ENCODE data around the gene LILRB2. TPM values are rescaled to one million over a fixed set of nuclear protein-coding genes. Genes with fewer than 3 reads are reported as not detected.
"Not testable (repeated sequence)": the region's sequence is repeated elsewhere in the genome, so short reads cannot be mapped to it uniquely, and the experiment has no call there.

LILRB2 gene
- total RNA-seq: not detected in 2 replicates

DNA sequence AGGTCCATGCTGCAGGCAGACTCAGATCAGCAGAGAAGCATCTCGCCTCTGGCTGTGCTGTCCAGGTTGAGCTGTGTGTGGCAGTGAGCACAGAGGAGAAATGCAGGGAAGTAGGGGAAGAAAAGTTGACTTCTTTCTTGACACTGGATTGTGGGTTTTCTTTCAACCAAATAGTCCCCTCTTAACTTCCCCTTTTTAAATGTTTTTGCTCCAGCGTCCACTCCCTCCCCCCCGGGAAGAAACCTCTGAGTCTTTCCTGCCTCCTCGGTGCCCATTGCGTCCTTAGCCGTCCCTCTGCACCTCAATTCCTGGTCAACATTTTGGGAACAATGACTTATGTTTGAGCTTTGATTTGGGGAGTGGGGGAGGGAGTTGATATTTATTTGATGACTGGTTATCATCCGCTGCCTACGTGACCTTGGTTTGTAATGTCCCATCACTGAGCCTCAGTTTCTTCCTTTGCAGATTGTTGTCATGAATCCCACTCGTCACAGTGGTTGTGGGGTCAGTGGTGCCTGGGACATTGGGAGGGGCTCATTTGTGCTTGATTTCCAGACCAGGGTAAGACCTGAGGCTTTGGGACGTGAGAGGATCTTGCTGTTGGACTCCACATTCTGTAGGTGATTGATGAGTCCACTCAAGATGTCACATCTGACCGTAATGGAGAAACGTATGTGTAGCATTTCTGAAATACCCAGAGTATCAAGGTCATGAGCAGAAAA lies at the start of gene LILRB2:
Gene LILRB2, minus strand, starts transcription at position 104 of the 722 bp plus-strand sequence. CDS start 614 bp downstream, outside the sequence.
- DNase-seq (ENCODE audit: low read depth, low spot score): no peak

DNA sequence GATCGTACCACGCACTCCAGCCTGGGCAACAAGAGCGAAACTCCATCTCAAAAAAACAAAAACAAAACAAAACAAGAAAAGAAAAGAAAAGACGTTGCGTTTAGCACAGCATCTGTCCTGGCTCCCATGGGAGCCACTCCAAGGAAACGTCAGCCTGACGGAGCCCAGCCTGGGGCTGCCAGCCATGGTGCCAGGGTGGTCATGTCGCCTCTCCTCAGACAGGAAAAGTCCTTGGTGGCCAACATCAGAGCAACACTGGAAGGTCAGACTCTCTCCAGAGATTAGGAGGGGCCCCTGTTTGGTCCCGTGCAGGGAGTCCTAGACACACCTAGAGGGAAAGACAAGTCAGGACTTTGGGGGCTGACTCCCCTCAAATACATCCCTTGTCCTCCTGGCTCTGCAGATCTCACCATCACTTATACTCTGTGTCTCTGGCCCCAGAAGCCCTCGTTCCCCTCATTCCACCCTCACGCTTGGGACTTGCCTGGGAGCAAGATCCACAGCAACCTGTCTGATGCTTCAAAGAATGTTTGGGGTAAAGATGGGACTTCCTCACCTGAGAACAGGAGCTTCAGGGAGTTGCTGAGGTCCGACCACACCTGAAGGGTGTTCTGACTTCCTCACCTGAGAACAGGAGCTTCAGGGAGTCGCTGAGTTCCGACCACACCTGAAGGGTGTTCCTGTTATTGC lies 48.7 kb upstream of the LILRB2 start:
- DNase-seq (ENCODE audit: low read depth, low spot score): no peak

DNA sequence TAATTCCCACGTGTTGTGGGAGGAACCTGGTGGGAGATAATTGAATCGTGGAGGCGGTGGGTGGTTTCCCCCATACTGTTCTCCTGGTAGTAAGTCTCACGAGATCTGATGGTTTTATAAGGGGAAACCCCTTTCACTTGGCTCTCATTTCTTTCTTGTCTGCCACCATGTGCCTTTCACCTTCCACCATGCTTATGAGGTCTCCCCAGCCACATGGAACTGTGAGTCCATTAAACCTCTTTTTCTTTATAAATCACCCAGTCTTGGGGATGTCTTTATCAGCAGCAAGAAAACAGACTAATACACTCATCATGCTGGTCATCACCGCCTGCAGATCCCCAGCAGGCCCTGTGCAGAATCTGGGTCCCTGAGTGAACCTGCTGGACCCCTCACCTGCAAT lies 47.9 kb upstream of the LILRB2 start:
- DNase-seq (ENCODE audit: low read depth, low spot score): not testable (repeated sequence)

DNA sequence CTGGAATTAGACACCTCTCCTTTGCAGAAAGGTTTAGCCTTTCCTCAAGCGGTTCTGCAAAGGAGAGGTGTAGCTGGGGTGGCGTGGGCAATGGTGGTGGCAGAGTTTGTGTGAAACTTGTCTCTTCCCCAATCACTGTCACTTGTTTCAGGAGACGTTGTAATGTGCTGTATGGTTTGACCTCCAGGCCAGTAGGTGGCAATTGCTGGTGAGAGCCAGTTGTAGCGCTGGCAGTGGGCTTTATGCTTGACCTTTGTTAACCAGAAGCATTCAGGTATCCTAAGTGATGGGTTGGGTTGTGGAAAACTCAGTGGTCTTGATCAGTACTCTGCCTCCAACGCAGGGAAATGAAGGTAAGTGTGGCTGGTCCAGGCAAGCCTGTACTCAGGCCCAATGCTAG lies 44.7 kb upstream of the LILRB2 start:
- no peak for DNase-seq (ENCODE audit: low read depth, low spot score)

DNA sequence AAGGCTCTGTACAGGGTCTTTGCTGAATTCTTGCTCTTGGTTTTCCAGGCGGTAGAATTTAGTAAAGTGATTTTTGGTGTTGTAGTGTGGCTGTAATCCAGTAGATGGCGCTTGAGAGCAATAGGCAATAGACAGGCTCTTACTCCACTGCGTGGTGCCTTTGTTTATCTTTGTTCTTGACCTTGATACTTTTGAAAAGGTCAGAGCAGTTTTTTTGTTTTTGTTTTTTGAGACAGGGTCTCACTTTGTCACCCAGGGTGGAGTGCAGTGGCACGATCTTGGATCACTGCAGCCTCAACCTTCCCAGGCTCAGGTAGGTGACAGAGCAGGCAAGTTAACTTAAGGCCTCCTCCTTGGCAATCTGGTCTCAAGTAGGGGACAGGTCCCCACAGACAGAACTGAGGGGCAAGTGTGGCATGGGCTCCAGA lies 44.3 kb upstream of the LILRB2 start:
- DNase-seq (ENCODE audit: low read depth, low spot score): no peak

DNA sequence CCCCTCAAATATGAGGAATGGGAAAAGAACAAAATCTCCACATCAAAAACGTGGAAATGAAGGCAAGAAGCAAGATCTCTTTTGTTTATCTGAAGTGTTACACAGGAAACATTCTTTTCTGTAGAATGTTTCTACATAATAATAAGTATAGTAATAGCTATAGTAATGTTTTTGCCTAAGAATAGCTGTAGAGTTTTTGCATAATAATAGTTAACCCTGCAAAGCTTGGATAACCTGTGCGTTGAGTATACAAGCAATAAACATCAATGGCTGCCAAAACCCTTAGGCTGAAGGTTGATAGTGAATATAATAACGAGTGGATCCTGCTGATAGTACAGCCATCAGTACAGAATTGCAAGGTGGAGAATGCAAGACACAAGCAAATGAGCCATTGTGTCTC lies 43.2 kb upstream of the LILRB2 start:
- no peak for DNase-seq (ENCODE audit: low read depth, low spot score)

DNA sequence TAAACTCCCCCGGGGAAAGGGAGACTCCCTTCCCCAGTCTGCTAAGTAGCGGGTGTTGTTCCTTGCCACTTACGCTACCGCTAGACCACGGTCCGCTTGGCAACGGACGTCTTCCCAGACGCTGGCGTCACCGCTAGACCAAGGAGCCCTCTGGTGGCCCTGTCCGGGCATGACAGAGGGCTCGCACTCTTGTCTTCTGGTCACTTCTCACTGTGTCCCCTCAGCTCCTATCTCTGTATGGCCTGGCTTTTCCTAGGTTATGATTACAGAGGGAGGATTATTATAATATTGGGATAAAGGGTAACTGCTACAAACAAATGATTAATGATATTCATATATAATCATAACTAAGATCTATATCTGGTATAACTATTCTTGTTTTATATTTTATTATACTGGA lies 42.0 kb upstream of the LILRB2 start:
- not testable (repeated sequence) for DNase-seq (ENCODE audit: low read depth, low spot score)

DNA sequence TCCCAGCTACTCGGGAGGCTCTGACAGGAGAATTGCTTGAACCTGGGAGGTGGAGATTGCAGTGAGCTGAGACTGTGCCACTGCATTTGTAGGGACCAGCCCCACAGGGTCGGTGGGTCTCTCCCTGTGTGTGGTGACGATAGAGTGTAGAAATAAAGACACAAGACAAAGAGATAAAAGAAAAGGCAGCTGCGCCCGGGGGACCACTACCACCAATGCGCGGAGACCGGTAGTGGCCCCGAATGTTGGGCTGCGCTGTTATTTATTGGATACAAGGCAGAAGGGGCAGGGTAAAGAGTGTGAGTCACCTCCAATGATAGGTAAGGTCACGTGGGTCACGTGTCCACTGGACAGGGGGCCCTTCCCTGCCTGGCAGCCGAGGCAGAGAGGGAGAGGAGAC lies 41.4 kb upstream of the LILRB2 start:
- not testable (repeated sequence) for DNase-seq (ENCODE audit: low read depth, low spot score)

DNA sequence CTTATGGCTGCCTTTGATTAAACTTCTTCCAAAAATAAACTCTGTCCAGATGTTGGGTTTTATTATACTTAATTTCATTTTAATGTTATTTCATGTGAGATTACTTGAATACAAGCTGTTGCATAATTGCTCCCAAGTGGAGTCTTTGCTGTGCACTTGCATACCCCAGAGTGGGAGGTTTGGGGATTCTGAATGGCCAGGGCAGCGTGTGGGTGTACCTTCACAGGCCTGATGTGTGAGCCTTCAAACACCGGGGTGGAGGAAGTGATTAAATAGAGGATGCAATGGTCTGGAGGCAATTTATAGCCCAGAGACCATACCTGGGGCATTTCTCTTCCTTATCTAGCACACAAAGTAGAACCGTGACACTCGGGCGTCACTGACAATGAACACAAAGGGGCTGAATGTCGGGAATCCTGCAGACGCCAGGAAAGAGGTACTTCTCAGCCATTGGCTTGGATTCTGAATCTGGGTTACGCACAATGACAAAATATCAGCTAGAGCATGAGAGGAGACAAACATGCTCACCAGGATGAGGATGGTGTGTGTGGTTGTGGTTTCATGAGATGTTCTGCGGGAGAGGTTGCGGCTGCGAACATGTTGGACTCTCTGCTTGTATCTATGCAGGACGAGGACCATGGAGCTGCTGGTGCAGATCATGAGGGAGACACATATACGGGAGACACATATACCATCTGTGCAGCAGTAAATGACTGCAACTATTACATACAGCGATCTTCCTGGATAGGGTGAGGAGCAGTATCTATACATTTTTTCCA lies 39.2 kb upstream of the LILRB2 start:
- DNase-seq (ENCODE audit: low read depth, low spot score): no peak

DNA sequence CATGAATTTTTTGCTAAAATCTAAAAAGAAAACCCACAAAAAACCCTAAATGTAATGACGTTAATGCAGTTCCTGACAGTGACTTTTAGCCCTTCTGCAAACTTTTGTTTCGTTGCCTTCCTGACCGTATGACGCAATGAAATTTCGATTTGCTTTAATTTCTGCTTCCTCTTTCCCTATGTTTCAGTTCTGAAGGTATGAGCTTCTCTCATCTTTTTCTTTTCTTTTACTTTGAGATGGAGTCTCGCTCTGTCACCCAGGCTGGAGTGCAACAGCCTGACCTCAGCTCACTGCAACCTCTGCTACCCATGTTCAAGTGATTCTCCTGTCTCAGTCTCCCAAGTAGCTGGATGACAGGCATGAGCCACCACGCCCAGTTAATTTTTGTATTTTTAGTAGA lies 38.1 kb upstream of the LILRB2 start:
- DNase-seq (ENCODE audit: low read depth, low spot score): no peak

DNA sequence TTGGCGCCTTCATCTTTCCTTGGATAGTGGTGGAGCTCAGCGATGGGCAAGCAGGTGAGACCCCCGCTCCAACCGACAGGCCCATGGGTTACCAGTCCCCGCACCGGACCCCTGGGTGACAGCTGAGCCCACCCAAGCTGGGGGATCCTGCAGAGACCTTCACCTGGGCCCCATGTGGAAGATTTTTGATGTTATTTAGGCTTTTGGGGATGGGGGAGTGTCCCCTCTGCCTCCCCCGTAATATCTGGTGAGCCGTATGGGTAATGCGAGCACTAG lies 37.0 kb upstream of the LILRB2 start:
- DNase-seq (ENCODE audit: low read depth, low spot score): no peak

DNA sequence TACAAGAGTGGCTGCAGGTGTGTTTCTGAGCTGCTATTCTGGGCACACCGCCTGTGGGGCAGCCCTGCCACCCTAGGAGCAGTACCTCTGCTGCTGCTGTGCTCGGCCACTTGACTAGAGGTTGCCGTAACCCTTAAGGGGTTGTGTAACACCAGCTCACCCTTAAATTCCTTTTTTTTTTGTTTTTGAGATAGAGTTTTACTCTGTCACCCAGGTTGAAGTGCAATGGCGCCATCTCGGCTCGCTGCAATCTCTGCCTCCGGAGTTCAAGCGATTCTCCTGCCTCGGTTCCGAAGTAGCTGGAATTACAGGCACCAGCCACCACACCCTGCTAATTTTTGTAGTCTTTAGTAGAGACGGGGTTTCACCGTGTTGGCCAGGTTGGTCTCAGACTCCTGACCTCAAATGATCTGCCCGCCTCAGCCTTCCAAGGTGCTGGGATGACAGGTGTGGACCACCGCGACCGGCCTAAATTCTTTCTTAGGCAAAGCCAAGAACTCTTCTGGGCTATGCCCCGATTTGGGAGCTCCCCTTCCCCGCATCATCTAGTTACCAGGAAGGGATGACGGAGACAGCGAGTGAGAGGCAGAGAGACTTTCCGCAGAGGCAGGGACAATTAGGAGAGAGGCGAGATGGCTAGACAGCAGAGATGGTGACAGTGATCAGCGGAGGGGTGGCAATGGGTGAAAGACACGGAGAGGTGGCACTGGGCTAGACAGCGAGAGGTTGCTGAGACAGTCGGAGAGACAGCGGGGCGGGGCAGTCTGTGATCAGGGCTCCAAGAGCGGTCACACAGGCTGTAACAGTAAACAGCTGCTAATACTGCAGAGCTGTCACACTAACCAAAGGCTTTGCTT lies 36.4 kb upstream of the LILRB2 start:
- no peak for DNase-seq (ENCODE audit: low read depth, low spot score)

DNA sequence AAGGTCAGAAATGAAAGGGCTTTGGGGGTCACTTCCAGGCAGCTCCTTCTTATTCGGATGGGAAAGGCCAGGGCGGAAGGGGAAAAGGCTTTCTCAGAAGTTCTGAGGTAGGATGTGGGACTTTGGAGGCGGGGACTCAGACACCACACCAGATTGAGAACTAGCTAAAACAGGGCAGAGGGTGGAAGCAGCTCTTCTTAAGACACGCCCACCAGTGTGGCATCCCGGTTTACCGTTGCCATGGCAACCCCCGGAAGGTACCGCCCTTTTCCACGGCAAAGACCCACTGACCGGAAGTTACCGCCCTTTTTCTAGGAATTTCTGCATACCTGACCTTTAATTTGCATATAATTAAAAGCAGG lies 35.8 kb upstream of the LILRB2 start:
- DNase-seq (ENCODE audit: low read depth, low spot score): no peak

DNA sequence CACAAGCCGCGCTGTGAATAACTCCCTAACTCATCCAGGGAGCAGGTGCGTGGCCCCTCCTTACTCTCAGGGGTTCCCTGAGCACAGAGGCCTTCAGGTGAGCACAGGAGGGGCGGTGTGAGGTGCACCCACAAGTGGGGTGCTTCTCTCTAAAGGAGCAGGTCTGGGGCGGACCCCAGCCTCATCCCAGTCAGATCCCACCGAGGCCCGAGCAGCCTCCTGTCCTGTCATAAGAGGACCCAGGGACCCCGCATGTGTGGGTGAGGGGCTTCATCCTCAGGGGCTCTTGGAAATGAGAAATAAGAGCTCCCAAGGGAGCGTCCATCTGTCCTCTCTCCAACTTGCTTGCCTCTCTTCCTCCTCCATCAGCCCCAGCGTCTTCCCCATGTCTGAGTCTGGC lies 35.0 kb upstream of the LILRB2 start:
- no peak for DNase-seq (ENCODE audit: low read depth, low spot score)

DNA sequence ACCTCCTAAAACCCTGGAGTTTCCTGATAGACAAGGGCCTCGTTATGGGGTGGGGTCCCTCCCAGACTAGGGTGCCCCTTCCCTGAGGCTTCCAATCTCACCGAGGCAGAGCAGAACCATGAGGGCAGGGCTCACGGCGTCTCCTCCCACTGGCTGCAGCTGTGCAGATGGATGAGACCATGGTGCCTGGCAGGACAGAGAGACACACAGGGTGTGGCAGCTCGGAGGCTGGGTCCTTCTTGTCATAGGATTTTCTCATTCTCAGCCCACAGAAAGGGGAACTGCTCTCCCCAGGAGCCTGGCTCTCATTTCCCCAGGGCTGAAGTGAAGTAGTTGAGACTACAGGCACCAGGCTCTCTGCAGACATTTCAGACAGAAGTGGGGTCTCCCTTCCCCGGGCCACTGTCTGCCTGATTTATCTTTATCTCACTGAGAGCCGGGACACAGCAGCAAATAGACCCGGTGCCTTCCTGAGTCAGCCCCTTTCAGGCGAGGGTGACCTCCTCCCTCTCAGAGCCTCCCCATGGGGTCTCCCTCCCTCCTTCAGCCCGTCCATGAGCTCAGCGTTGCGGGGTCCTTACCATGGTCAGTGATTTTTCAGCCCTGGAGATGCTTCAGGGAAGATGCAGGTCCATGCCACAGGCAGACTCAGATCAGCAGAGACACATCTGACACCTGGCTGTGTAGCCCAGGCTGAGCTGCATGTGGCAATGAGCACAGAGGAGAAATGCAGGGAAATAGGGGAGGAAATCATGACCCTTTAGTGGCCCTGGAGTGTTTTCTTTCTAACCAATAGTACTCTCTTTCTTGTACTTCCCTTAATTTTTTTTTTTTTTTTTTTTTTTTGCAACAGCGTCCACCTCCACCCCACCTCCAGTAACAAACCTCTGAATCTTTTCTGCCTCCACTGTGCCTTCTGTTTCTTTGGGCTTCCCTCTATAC lies 31.8 kb upstream of the LILRB2 start, which contains the start of gene LILRA5:
Gene LILRA5, minus strand, starts transcription at position 731 of the 942 bp plus-strand sequence. Its CDS starts 147 bp downstream, at position 584.
- no peak for DNase-seq (ENCODE audit: low read depth, low spot score)

DNA sequence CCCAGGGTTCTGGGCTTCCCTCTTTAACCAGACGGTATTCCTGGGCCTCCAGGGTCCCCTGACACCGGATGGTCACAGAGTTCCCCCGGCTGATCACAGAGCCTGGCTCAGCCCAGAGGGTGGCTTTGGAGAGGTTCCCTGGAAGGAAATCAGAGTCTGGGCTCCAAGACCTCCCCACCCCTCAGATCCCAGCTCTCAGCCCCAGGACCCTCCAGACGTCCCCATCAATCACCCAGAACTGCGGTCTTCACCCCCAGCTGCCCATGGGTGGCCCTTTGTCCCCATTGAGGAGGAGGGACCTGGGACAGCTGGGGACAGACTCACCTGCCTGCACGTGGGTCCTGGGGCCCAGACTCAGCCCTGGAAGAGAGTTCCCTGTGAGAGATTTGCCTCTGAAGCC lies 31.1 kb upstream of the LILRB2 start:
- DNase-seq (ENCODE audit: low read depth, low spot score): no peak

DNA sequence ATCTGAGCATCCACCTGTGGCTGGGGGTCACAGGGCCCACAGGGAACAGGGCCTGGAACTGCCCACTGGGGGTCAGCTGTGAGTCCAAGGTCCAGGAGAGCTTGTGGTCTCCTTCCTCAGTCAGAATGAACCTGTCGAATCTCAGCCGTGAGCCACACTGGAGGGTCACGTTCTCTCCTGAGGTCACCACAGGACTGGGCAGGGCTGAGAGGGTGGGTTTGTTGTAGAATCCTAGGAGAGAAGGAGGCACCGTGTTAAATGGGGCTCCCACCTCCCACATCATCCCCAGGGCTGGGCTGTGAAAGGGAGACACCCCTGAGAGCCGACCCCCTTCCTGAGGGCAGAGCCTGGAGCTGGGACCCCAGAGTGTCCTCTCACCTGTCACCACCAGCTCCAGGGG lies 30.6 kb upstream of the LILRB2 start:
- no peak for DNase-seq (ENCODE audit: low read depth, low spot score)

DNA sequence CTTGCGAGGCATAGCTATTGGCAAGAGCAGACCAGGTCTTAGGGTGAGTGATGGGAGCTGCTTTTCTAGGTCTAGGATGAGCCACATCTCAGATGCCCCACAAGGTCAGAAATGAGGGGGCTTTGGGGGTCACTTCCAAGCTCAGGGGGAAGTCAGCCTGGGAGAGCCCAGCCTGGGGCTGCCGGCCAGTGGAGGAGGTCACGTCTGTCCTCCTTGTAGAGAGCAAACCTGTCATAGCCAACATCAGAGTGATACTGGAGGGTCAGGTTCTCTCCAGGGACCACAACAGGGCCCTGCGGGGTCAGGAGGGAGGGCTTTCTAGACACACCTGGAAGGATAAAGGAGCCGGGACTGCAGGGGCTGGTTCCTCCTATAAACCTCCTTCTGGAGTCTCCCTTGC lies 29.6 kb upstream of the LILRB2 start:
- no peak for DNase-seq (ENCODE audit: low read depth, low spot score)

DNA sequence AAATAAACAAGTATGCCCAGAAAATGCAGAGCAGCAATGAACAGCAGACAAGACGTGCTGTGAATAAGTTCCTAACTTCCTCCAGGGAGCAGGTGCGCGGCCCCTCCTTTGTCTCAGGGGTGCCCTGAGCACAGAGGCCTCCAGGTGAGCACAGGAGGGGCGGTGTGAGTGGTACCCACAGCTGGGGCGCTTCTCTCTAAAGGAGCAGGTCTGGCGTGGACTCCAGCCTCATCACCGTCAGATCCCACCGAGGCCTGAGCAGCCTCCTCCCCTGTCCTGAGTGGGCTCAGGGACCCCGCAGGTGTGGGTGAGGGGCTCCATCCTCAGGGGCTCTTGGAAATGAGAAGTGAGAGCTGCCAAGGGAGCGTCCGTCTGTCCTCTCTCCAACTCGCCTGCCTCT lies 28.9 kb upstream of the LILRB2 start:
- no peak for DNase-seq (ENCODE audit: low read depth, low spot score)

DNA sequence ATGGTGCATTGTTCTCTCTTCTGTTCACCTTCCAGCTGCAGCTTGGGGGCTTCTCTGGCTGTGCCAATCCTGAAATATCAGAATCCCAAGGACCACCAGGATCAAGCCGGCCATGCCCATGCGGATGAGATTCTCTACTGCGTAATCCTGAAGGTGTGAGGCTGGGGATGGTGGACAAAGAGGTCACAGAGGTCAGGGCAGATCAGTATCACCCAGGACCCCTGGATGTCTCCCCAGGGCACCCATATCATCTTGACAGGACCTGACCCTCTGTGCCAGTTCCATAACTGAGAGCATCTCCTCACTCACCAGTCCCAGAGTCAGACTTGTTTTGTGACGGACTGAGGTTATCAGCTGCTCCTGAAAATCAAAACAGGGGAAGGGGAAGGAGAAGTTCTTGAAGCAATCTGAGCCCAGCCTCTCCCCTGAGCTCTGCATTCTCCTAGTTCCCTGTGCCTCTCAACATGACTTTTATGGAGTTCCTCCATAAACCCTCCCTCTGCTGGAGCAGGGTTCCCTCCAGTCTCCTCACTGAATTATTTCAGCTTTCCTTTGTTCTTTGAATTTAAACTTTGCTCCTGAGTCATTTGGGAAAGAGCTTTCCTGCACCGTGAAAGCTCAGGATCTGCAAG lies 26.6 kb upstream of the LILRB2 start:
- DNase-seq (ENCODE audit: low read depth, low spot score): no peak

All from pulmonary artery endothelial cell (primary cell).